Astrocyte of the spinal cord (primary cell): ENCODE measurements around the gene CCT7.

Source experiments
- DNase-seq: peaks from one replicate; pipeline ENCODE4 v3.0.0; 2011; ENCODE audit warnings: low read depth, low spot score
- H3K4me3 ChIP-seq: 2 replicates; pipeline ENCODE4 v1.5.1; 2011; ENCODE audit warnings: low read depth, mild to moderate bottlenecking, low read length, moderate library complexity
- in situ Hi-C: cut with HindIII; loops from 2 replicates; pipeline ENCODE4 v1.10.0; 2017; ENCODE audit warnings: low sequenced_read_pairs
- TF ChIP-seq, protein P1 (sequence below): IDR thresholded peaks from 2 replicates; pipeline ENCODE4 v1.5.1; 2012; ENCODE audit warnings: low read depth, mild to moderate bottlenecking, low read length, inconsistent platforms

The CCT7 gene

DNA sequence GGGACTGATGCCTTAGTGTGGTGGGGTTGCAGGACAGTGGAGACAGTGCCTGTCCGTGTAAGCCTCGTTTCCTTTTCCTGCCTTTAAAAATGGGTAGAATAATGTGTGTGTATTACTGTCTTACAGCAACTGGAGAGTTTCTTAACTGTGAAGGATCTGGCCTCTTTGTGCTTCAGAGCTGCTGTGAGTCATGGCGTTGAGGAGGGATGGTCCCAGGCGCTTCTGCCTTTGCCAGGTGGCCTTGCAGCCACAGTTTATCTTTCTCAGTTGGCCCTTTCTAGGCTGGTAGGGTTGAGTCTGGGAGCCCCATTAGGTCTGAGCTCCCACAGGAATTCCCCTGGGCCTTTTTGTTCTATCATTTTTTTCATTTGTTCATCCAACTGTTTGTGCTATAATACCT is 10.3 kb upstream of the CCT7 start:
- no peak for DNase-seq
- in situ Hi-C loops = no loop called here
- TF ChIP-seq, protein P1, sequence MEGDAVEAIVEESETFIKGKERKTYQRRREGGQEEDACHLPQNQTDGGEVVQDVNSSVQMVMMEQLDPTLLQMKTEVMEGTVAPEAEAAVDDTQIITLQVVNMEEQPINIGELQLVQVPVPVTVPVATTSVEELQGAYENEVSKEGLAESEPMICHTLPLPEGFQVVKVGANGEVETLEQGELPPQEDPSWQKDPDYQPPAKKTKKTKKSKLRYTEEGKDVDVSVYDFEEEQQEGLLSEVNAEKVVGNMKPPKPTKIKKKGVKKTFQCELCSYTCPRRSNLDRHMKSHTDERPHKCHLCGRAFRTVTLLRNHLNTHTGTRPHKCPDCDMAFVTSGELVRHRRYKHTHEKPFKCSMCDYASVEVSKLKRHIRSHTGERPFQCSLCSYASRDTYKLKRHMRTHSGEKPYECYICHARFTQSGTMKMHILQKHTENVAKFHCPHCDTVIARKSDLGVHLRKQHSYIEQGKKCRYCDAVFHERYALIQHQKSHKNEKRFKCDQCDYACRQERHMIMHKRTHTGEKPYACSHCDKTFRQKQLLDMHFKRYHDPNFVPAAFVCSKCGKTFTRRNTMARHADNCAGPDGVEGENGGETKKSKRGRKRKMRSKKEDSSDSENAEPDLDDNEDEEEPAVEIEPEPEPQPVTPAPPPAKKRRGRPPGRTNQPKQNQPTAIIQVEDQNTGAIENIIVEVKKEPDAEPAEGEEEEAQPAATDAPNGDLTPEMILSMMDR = no peak
- no peak overlapping the region for H3K4me3 ChIP-seq

DNA sequence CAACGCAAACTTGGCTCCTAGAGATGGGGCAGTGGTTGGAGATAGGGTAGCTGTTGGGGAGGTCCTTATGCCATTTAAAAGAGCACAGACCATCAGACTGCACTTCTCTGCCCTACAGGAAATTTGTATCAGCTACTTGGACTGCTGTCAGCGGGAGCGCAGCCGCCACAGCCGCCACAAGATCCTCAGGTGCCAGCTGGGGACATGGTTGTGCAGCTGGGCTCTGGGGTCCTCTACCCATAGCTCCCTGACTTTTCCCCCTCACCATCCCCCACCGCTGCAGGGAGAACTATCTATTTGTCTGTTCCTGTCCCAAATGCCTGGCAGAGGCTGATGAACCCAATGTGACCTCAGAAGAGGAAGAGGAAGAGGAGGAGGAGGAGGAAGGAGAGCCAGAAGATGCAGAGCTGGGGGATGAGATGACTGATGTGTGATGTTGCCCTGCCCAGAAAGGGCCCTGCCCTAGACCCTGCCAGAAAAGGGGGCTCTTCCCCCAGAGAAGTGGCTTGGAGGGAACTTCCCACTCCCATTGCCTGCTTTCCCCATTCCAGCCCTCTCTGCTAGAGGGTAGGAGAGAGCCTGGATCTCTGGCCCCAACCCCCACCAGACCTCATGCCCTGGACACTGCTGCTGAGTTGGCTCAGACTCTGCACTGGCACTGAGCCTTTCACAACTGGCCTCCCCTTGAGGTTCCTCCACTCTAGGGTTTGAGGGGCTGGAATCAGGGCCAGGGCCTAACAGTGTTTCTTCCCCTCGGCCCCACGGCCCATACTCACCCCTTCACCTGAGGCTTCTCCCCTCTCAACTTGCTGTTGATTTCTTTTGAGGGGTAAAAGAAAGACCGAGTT is 8.4 kb upstream of the CCT7 start:
- TF ChIP-seq, protein P1 = no peak
- DNase-seq = no peak
- H3K4me3 ChIP-seq = no peak overlapping the region
- in situ Hi-C loops = no loop called here

DNA sequence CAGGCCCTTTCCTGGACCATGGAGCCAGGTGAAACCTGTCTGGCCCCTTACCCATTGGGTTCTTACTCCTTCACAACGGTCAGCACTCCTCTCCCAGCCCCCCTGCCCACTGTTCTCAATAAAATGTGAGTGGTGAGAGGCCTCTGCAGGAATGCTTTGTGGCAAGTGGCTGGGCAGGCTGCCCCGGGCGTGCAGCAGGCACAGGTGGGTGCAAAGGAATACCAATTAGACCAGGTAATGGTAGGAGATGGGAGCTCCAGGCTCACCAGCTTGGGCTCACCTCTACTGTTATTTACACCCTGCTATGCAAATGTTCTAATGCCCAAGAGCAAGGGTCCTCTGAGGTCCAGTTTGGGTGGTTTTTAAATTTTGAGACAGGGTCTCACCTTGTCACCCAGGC is 7.0 kb upstream of the CCT7 start:
- no peak for DNase-seq
- TF ChIP-seq, protein P1 = no peak
- no peak overlapping the region for H3K4me3 ChIP-seq
- in situ Hi-C loops = no loop called here

DNA sequence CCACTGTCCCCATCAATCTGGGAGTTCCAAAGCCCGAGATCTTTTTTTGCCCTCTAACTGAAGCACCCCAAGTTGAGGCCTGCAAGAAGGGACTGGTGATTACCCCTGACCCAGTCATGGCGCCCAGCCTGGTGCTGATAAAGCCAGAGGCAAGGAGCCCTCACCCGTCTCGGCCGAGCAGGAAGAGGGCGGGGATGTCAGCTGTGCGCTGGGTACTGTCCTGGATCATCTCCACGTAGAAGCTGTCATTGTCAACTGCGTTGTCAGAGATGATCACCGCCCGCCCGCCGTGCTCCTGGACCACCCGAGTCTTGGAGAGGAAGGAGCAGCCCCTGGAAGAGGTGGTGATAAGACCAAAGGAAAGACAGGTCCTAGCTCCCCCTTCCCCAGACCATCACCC is 5.5 kb upstream of the CCT7 start:
- in situ Hi-C loops = no loop called here
- no peak for DNase-seq
- H3K4me3 ChIP-seq = no peak overlapping the region
- TF ChIP-seq, protein P1 = no peak

DNA sequence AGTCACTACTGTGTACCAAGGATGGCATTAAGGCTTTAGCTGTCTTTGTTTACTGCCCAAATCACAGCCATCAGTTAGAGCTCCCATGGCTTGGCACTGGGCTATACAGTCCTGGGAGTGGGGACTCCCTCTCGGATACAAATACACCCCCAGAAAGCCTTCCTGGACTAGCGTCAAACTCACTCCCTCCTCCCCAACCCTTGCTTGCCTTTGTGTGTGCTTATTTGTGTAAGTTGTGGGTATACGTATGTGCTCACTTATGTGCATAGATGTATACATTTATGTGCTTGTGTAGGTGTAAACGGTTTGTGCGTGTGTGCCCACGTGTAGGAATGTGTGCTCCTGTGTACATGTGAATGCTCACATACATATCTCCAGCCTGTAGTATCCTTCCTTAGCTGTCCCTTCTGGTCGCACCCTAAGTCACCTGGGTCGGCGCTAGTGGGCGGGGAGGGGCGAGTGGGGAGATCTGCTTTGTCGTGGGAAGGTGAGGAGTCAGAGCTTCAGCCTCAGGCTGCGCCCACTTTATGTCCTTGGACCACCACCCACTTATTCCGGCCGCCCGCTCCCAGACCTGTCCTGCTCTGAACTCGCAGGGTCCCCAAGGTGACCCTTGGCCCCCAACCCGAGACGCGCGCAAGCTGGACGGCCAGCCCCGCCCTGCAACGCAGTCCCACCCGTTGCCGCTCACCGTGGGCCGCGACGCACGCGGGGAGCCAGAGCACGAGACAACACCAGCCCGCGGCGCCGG is 1.5 kb upstream of the CCT7 start:
- peak overlapping the region; percentile 79 for H3K4me3 ChIP-seq
- DNase-seq = no peak
- TF ChIP-seq, protein P1 = no peak
- in situ Hi-C loops = no loop called here

DNA sequence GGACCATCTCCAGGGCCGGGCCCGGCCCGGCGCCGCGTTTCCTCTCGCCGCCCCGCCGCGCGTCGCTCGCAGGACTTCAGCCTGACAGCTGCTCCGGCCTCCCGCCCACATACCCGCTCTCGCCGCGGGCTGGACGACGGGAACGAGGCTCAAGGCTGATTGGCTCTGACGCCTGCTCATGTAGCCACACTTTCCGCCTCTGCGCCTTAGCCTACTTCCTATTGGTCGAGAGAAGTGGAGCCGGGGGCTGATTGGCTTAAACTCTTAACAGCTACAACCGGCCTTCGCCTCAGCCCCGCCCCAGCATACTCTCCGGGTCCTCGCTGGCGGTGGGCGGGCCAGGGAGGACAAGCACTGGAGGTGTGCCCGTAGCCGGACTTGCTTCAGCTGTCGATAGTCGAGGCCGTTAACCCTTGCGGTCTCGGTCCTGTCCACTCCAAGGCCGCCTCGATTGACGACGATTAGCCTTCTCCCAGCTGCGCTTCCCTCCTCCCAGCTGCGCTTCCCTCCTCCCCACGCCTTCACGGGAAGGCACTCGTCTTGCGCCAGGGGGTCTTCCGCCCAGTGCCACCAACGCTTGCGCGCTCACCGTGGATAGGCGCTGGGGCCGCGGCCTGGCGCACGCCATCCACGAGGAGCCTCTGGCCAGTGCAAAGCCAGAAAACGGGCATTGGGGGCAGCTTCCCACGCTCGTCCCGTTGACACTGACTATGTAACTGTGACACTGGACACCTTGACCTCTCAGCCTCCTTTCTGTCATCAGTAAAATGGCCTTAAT is 765 bp upstream of the CCT7 start, which contains the start of gene PRADC1:
Gene PRADC1 (minus strand): TSS at position 86 of the 778 bp plus-strand sequence. CDS start 79 bp downstream, at position 7.
- in situ Hi-C loops = no loop called here
- H3K4me3 ChIP-seq = peak within 1 kb of the TSS; percentile 90
- TF ChIP-seq, protein P1 = no peak
- peak; percentile 100 for DNase-seq
